Measurements from ENCODE around the gene TRPM2. TPM values are rescaled to one million over a fixed set of nuclear protein-coding genes. Genes with fewer than 3 reads are reported as not detected.

Gene TRPM2
- total RNA-seq, 4 donors from 2014 or later = 1.1 to 27.2 (median 3.3) TPM

DNA sequence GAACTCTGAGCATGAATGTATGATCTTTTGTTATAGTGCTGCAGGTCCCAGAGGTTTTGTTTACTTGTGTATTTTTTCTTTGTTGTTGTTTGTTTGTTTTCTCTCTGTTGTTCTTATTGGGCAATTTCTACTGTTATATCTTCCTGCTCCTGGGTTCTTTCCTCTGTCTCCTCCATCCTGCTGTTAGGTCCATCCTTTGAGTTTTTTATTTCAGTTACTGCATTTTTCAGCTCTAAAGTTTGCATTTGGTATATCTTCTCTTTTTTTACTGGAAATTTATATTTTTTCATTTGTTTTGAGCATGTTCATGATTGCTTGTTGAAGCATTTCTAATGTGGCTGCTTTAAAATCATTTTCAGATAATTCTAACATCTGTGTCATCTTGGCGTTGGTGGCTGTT lies 9.9 kb downstream of the TRPM2 start:
- no peak overlapping the region for H3K4me3 ChIP-seq
- no peak for DNase-seq
- H3K4me1 ChIP-seq = no peaks in the 10 kb centered on the region
- H3K27me3 ChIP-seq = no peaks in the 10 kb centered on the region
- TF ChIP-seq POLR2A (IDR thresholded peaks at IDR 0.05) = no peak
- TF ChIP-seq, protein P1, sequence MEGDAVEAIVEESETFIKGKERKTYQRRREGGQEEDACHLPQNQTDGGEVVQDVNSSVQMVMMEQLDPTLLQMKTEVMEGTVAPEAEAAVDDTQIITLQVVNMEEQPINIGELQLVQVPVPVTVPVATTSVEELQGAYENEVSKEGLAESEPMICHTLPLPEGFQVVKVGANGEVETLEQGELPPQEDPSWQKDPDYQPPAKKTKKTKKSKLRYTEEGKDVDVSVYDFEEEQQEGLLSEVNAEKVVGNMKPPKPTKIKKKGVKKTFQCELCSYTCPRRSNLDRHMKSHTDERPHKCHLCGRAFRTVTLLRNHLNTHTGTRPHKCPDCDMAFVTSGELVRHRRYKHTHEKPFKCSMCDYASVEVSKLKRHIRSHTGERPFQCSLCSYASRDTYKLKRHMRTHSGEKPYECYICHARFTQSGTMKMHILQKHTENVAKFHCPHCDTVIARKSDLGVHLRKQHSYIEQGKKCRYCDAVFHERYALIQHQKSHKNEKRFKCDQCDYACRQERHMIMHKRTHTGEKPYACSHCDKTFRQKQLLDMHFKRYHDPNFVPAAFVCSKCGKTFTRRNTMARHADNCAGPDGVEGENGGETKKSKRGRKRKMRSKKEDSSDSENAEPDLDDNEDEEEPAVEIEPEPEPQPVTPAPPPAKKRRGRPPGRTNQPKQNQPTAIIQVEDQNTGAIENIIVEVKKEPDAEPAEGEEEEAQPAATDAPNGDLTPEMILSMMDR (IDR thresholded peaks at IDR 0.05) = no peak
- no peaks in the 10 kb centered on the region for H3K9me3 ChIP-seq
- no peak overlapping the region for H3K27ac ChIP-seq
- no peaks in the 10 kb centered on the region for H3K36me3 ChIP-seq

DNA sequence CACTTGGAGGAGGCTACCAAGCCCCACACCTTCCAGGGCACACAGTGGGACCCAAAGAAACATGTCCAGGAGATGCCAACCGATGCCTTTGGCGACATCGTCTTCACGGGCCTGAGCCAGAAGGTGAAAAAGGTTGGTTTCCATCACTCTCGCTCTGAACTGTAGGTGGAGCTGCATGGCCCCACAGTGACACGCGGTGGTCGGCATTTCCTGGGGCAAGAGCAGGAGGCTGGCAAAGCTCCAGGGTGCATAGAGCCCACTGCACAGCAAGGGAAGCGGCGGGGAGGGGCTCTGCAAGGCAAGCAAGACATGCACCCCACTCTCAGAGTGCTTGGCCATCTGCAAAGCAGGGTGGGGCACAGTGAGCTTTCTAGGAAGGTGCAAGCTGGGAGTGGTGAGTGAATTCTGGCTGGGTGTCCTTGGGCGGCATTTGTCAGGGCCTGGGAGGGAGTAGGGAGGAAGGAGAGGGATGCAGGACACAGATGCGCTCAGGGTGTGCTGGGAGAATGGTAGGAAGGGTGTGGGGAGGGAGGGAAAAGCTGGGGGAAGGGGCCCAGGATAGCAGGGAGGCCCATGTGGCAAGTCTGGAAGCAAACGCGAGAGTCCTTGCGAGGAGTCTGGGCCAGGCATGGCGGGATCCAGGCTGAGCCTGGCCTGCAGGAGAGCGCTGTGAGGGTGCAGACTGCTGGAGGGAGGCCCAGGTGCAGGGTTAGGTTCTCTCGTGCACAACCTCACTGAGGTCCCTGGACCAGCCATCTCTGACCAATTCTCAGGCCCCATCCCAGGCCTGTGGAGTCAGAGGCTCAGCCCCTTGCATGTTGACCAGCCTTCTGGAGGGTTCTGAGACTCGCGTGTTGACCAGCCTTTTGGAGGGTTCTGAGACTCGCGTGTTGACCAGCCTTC lies 11.0 kb downstream of the TRPM2 start:
- Histone ChIP-seq H3K27me3 (no peaks in the 10 kb centered on the region), H3K36me3 (no peaks in the 10 kb centered on the region), H3K4me1 (no peaks in the 10 kb centered on the region), H3K9me3 (no peaks in the 10 kb centered on the region), H3K4me3 (no peak overlapping the region), H3K27ac (no peak overlapping the region)
- peak in 2 of 3 donors; percentile 33 to 40 for DNase-seq
- TF ChIP-seq, protein P1 (IDR thresholded peaks at IDR 0.05) = no peak
- TF ChIP-seq POLR2A (IDR thresholded peaks at IDR 0.05) = no peak

DNA sequence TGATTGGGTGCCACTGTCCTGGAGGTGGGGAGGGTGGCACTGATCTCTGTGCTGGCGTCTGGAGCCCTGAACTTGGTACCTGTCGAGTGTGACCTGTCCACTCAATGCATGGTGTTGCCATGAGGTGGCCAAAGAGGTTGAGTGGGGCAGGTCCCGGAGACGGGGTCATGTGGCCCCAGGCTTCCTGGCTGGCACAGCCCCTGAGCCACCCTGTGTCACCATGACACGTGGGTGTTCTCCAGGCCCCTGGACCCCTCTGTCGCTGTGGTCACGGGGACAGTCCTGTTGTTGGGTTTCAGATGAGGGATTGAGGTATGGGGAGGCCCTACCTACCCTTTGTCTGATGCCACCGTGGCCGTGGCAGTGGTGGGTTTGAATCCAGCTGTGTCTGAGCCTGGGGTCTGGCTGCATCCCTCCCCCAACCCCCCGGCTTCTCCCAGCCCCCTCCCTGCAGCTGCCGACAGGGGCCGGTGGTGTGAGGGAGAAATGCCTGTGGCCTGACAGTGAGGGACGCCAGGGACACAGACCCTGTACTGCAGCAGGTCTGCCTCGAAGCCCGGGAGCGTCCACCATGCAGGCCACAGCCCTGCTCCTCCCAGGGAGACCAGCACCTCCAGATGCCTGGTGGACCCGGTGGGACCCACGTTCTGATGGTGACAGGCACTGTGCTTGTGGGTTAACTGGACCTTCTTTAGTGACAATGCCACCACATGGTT lies 12.0 kb downstream of the TRPM2 start:
- H3K9me3 ChIP-seq = no peaks in the 10 kb centered on the region
- no peak for TF ChIP-seq POLR2A (IDR thresholded peaks at IDR 0.05)
- TF ChIP-seq, protein P1 (IDR thresholded peaks at IDR 0.05) = no peak
- no peaks in the 10 kb centered on the region for H3K36me3 ChIP-seq
- H3K4me3 ChIP-seq = no peak overlapping the region
- DNase-seq = peak in 2 of 3 donors; percentile 33 to 36
- H3K27ac ChIP-seq = no peak overlapping the region
- peaks cover 0 to 4% (median 0%) of the 10 kb centered on the region in 4 donors for H3K4me1 ChIP-seq
- H3K27me3 ChIP-seq = no peaks in the 10 kb centered on the region

DNA sequence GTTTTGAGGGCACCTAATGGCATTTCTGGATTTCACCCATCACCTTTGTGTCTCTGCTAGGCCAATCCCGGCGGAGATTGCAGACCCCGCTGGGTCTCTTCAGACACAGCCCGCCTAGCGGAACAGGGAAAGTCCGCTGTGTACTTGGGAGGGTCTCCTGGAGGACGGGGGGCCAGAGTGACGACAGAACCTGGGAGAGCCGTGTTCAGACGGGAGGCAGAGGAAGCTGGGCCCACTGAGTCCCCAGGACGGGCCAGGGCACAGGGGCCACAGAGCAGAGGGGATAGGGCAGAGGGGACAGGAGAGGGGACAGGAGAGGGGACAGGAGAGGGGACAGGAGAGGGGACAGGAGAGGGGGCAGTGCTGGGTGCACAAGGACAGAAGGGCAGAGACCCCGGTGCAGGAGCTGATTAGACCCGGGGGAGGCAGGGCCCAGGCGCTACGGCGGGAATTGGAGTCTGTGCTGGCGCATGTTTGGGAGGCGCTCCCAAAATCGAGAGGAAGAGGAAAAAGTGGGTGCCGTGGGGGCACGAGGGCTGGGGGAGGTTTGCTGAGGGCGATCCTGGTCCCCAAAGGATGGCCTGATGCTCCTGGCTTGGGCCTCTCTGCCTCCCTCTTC lies 12.7 kb downstream of the TRPM2 start:
- H3K9me3 ChIP-seq = no peaks in the 10 kb centered on the region
- H3K4me3 ChIP-seq = no peak overlapping the region
- TF ChIP-seq, protein P1 (IDR thresholded peaks at IDR 0.05) = no peak
- no peak for TF ChIP-seq POLR2A (IDR thresholded peaks at IDR 0.05)
- peak in 1 of 3 donors; percentile 36 for DNase-seq
- no peaks in the 10 kb centered on the region for H3K27me3 ChIP-seq
- H3K27ac ChIP-seq = no peak overlapping the region
- peaks cover 0 to 4% (median 0%) of the 10 kb centered on the region in 4 donors for H3K4me1 ChIP-seq
- no peaks in the 10 kb centered on the region for H3K36me3 ChIP-seq

DNA sequence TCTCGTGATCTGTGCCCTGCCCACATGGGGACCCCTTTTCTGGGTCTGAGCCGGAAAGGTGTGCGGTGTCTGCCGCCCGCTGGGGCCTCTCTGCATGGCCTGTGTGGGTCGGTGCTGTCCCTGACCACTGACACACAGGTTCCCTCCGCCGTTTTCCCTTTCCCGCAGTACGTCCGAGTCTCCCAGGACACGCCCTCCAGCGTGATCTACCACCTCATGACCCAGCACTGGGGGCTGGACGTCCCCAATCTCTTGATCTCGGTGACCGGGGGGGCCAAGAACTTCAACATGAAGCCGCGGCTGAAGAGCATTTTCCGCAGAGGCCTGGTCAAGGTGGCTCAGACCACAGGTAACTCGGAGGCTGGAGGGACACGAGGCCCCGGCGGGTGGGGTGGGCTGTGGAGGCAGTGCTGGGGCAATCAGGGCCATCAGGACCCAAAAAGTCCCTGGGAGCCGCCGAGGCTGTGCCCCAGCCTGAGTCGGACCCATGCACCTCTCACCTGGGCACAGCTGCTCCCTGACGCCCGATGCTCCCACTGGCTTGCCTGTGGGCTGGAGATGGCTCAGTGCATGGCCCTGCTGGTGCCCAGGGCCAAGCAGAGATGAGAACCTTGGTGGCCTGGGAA lies 13.3 kb downstream of the TRPM2 start:
- Histone ChIP-seq H3K27me3 (no peaks in the 10 kb centered on the region), H3K4me3 (no peak overlapping the region), H3K36me3 (no peaks in the 10 kb centered on the region), H3K27ac (no peak overlapping the region), H3K9me3 (no peaks in the 10 kb centered on the region), H3K4me1 (peaks cover 0 to 4% (median 0%) of the 10 kb centered on the region in 4 donors)
- DNase-seq = peak in 2 of 3 donors; percentile 36 to 42
- TF ChIP-seq, protein P1 (IDR thresholded peaks at IDR 0.05) = no peak
- TF ChIP-seq POLR2A (IDR thresholded peaks at IDR 0.05) = no peak

Data from Peyer's patch (tissue), 4 donors.